GM06990 (cell line): ENCODE data around the gene UBAC2.
"Not testable (repeated sequence)": the region's sequence is repeated elsewhere in the genome, so short reads cannot be mapped to it uniquely, and the experiment has no call there.

ENCODE experiments used
- DNase-seq: peaks from one replicate; pipeline ENCODE4 v3.0.0-alpha.2; 2011; ENCODE audit not compliant: insufficient read length; ENCODE audit errors: extremely low read depth
- H3K27me3 ChIP-seq: replicated peaks from 2 replicates; pipeline ENCODE4 v1.6.0; 2011; ENCODE audit warnings: low read length; ENCODE audit not compliant: control insufficient read depth, insufficient read depth
- H3K36me3 ChIP-seq: 2 replicates; pipeline ENCODE4 v1.5.1; 2011; ENCODE audit warnings: low read length; ENCODE audit not compliant: control insufficient read depth, insufficient read depth
- H3K4me3 ChIP-seq: replicated peaks from 2 replicates; pipeline ENCODE4 v1.5.1; 2011; ENCODE audit warnings: low read depth, mild to moderate bottlenecking, control low read depth, low read length
- CTCF ChIP-seq: IDR thresholded peaks from 2 replicates; pipeline ENCODE4 v1.5.1; 2011; ENCODE audit warnings: low read length, control low read depth, mild to moderate bottlenecking, inconsistent platforms; ENCODE audit not compliant: insufficient read depth, poor library complexity, severe bottlenecking

The UBAC2 gene

GRCh38 chr13:99385940-99386339 is 185.3 kb downstream of the UBAC2 start:
- Histone ChIP-seq H3K27me3 (no peaks in the 10 kb centered on the region), H3K4me3 (no peak overlapping the region), H3K36me3 (no peaks in the 10 kb centered on the region)
- no peak for TF ChIP-seq CTCF
- no peak for DNase-seq

GRCh38 chr13:99386495-99386894 is 185.8 kb downstream of the UBAC2 start:
- no peaks in the 10 kb centered on the region for H3K36me3 ChIP-seq
- no peak overlapping the region for H3K4me3 ChIP-seq
- H3K27me3 ChIP-seq, result no peaks in the 10 kb centered on the region
- DNase-seq, result no peak
- TF ChIP-seq CTCF, result no peak

- Histone ChIP-seq H3K36me3 (no peaks in the 10 kb centered on the region), H3K27me3 (no peaks in the 10 kb centered on the region), H3K4me3 (no peak overlapping the region)
- DNase-seq, result peak; percentile 81
- TF ChIP-seq CTCF, result peak; percentile 98
Observed at GRCh38 chr13:99386911-99387788, 186.5 kb downstream of the UBAC2 start.

GRCh38 chr13:99388334-99388923 is 187.8 kb downstream of the UBAC2 start:
- Histone ChIP-seq H3K27me3 (no peaks in the 10 kb centered on the region), H3K4me3 (no peak overlapping the region), H3K36me3 (no peaks in the 10 kb centered on the region)
- DNase-seq, result no peak
- TF ChIP-seq CTCF, result no peak

- H3K27me3 ChIP-seq, DNase-seq, H3K36me3 ChIP-seq, H3K4me3 ChIP-seq: not testable (repeated sequence)
Observed at GRCh38 chr13:99389094-99389493, 188.4 kb downstream of the UBAC2 start.

- Histone ChIP-seq H3K27me3 (no peaks in the 10 kb centered on the region), H3K4me3 (no peak overlapping the region), H3K36me3 (no peaks in the 10 kb centered on the region)
- no peak for DNase-seq
- TF ChIP-seq CTCF, result no peak
Observed at GRCh38 chr13:99389520-99390304, 189.1 kb downstream of the UBAC2 start.
